Measurements from ENCODE around the gene ANGPT4.
A peak's percentile ranks its signal among the peaks of the same experiment; 100 is the strongest.
"Not testable (repeated sequence)": the region's sequence is repeated elsewhere in the genome, so short reads cannot be mapped to it uniquely, and the experiment has no call there.

The ANGPT4 gene

DNA sequence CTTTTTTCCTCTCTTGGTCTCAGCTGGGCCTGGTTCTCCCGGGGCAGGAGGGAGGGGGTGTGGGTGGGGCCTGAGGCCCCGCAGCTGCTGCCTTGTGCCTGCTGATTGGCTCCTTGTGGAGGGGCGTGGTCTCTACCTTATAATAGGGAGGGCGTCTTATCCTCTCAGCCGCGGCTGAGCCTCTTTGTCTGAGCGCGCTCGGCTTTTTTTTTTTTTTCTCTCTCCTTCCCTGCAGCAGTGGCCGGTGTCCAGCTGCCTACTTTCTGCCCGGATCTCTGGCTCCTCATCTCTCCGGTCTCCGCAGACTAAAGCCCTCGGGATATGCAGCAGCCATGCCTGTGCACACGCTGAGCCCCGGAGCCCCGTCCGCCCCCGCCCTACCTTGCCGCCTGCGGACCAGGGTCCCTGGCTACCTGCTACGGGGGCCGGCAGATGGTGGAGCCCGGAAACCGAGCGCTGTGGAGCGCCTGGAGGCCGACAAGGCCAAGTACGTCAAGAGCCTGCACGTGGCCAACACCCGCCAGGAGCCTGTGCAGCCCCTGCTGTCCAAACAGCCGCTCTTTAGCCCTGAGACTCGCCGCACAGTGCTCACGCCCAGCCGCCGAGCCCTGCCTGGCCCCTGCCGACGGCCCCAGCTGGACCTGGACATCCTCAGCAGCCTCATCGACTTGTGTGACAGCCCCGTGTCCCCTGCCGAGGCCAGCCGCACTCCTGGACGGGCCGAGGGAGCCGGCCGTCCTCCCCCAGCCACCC lies 71.5 kb downstream of the ANGPT4 start:
- DNase-seq (ENCODE audit: low spot score), result peak; percentile 94

DNA sequence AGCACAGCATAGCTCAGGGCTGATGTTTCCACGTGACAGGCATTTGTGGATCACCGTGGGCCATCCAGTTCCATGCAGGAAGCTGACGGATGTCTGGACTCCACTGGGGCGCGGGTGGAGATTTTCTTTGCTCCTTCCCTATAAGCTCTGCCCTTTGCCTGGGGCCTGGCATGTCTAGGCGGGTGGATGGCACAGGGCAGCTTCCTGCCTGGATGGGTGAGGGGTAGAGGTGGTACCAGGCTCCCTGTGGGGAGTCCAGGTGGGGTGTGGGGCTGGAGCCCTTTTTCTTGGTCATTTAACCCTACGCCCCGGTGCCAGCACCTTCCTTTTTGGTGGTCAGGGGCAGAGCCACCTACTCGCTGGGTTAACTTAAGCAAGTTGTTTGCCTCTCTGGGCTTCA lies 72.2 kb downstream of the ANGPT4 start:
- DNase-seq (ENCODE audit: low spot score), result no peak

DNA sequence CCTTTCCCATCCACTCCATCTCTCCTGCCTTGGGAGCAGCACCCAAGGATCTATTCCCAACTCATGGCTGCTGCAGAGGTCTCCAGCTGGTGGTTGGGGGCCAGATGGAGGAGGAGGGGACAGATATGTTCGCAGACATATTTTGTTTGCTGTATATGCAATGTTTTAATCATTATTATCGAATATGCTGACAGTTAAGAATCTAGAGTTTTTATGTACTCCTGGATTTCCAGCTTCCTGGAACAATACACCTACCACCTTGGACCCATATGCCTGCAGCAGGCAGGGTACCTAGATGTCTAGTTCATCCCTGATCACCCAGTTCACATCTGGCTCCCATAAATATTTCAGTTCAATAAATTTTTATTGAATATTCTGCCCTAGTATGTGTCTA lies 73.6 kb downstream of the ANGPT4 start:
- no peak for DNase-seq (ENCODE audit: low spot score)

DNA sequence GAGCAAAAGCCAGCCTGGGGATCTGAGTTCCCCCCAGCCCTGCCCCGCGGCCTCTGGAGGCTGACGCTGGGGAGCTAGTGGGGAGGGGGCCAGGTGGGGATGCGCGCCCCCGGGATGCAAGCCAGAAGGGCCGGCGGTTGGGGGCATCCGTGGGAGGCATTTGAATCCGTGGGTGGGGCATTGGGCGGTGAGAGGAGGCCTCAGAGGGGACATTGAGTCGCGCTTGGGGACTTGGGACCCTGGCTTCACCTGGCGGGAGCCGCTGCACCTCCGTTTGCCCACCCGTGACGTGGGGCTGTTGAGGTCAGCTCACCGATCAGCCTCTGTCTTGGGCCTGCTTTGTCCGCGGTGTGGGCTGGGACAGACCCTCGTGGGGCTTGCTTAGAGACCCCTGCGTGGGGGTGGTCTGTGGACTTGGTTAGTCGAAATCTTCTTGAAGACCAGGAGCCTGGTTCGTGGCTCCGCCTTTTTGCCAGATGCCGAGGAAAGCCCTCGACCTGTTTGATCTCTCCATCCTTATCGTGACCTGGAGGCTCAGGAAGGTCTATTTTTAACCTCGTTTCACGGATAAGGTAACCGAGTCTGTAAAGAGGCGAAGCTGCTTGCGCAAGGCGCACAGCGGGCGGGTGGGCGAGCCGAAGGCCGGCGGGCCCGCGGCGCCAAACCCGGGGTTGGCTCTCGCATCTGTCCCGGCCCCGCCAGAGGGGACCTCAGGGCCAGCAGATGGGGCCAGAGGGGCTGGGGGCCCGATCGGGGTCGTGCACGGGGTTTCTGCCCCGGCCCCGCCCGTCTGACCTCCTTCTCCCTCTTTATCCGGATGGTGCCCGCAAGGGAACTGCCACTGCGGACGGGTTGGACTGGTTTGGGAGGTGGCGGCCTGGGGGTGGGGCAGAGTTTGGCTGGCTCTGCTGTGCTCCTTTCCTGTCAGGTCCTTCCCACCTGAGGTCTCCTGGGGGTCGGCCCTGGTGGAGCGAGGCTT lies 74.3 kb downstream of the ANGPT4 start:
- no peak for DNase-seq (ENCODE audit: low spot score)

DNA sequence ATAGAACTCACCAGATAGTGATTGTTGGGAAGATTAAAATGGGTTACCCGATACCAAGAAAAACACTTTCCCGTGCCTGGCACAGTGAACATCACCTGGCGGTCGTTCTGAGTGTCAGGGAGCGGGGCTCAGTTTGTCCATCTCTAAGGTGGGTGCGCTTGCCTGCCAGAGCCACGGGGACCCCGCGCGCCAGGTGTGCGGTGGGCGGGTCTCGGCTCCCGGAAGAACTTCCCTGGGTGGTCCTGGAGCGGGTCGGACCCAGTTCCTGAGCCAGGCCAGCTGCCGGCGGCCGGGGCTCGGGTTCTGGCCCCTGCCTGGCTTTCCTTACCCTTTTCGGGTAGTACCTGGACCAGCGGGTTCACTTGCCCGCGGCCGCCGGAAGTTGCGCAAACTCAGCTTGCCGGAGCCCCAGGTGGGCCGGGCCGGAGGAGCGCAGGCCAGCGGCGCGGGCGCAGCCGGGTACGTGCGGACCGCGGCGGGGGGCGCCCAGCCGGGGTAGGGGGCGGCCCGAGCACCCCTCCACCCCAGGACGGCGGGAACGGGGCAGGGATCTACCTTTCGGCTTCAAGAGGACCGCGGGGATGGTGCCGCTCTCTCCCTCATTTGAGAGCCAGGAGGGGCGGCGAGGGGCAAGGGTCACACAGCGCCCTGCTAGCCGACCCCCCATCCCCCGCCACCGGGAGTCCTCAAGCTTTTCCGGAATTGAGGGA lies 75.1 kb downstream of the ANGPT4 start:
- DNase-seq (ENCODE audit: low spot score), result no peak

DNA sequence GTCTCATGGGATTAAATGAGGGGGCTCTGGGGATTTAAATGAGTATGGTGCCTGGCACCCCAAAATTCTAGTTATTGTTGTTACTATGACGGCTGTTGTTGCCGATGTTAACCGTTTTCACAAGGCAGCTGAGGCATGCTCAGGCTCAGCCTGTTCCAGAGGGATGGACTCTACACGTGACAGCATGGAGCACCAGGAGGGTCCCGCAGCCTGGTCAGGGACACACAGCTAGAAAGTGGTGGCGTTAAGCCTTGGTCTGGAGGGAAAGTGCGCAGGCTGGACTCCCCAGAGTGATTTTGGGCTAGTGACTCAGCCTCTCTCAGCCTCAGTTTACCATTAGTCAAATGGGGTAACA lies 75.7 kb downstream of the ANGPT4 start:
- DNase-seq (ENCODE audit: low spot score), result no peak

DNA sequence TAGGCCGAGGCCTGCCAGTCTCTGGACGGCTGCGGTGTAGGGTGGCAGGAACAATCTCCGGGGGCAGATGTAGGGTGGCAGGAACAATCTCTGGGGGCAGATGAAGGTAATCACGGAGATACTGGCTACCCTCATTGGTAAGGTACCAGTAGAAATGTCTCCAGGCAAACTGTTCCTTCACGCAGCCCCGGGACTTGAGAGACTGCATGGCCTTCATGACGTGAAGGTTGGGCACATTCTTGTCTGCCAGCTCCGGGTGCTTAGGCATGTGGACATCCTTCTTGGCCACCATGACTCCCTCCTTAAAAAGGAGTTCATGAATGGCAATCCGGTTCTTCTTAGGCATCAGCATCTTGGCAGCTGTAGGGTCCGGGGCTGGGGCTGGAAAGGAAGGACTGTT lies 76.5 kb downstream of the ANGPT4 start:
- DNase-seq (ENCODE audit: low spot score), result no peak

DNA sequence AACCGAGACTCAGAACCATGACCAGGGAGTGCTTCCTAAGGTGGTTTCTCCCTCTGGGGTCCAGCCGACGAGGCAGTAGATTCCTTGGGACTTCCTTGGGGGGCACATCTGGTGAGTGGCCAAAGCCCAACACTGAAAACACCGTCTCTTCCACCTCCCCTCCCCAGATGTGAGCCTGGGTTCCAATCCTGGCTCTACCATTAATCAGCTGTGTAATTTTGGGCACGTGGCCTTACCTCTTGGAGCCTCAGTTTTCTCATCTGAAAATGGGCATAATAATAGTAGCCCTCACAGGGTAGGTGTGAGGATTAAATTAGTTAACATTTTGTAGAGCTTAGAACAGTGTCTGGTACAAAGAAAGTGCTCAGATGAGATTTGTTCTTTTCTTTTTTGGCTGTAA lies 77.1 kb downstream of the ANGPT4 start:
- DNase-seq (ENCODE audit: low spot score), result no peak

DNA sequence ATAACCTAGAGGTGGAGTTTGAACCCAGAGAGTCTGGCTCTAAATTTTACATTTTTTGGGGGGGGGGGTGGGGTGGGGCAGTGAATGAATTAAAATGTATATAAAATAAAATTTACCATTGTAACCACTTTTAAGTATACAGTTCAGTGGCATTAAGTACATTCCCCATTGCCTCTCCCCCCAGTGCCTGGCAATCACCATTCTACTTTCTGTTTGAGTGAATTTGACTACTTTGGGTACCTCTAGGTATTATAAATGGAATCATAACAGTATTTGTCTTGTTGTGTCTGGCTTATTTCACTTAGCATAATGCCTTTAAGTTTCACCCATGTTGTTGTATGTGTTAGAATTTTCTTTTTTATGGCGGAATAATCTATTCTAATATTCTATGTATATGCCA lies 79.9 kb downstream of the ANGPT4 start:
- DNase-seq (ENCODE audit: low spot score), result no peak

DNA sequence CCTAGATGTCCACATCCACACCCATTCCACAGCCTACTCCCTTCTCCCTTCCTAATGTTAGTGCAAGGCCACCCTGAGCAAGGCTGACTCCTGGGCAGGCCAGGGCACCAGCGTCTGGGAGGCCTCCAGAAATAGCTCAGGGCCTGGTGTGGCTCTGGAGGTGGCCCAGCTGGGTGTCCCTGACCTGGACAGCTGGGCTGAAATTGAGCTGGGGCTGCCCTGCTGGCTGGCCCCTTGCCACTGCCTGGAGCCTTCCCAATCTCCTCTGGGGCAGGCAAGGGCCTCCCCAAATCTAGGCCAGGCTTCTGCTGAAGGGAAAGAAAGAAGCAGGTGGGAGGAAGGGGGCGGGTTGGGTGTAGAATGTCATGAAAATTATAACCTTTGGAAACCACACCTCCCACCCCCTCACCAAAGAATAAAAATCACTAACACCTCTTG lies 80.5 kb downstream of the ANGPT4 start:
- no peak for DNase-seq (ENCODE audit: low spot score)

DNA sequence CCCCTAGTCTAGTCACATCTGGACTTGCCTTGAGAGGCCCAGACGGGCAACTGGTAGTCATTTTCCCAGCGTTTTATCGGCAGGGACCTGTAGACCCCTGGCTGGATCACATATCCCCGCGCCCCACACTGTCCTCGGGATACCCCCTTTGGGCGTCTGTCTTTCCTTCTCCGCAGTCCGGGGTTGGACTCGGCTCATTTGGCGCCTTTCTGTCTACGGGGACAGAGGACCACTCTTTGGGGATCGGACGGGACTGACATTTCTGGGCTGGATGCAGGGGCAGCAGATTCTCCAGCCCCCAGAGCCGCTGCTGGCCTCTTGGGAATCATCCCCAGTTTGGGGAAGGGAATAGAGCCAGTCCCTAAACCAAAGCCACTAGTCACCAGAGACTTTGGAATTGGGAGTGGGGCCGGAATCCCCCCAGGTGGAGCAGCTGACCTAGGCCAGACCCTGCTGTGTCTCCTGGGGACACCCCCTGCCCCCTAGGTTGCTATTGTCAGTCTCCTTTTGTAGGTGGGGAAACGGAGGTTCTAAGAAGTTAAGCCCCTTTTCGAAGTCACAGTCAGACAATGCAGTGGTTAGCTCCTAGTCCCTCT lies 81.9 kb downstream of the ANGPT4 start:
- peak; percentile 23 for DNase-seq (ENCODE audit: low spot score)

DNA sequence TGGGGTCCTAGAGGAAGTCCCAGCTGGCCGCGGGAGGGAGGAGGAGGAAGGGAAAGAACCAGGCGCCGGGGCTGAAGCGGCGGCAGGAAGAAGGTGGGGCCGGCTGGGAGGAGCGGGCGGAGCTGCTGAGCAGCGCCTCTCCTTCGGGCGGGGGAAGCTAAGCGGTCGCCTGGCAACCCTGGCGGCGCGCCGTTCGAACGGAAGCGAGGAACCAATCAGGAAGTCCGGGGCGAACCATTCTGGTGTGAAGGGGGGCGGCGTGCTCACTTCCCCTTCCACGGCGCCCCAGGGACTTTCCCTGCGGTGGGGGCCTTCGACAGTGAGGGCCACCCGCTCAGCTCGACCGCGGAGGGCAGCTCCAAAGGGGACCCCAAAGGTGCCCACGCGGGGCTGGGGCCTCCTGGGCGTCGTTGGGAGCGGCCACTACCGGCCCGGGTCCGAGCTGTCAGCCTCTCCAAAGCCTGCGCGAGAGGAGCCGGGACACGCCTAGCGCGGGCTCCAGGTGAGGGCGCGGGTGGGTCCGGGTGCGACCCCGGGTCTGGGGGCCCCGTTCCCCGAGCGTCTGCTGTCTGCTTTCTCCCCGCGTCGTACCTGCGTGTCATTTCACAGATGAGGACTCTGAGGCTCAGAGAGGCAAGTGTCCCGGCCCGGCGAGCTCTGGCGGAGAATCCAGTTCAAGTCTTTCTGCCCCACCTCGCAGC lies 82.5 kb downstream of the ANGPT4 start, which contains the start of gene FAM110A:
Gene FAM110A (plus strand): TSS at position 266 of the 701 bp plus-strand sequence. CDS start 11,090 bp downstream, outside the sequence.
- DNase-seq (ENCODE audit: low spot score), result peak; percentile 93

DNA sequence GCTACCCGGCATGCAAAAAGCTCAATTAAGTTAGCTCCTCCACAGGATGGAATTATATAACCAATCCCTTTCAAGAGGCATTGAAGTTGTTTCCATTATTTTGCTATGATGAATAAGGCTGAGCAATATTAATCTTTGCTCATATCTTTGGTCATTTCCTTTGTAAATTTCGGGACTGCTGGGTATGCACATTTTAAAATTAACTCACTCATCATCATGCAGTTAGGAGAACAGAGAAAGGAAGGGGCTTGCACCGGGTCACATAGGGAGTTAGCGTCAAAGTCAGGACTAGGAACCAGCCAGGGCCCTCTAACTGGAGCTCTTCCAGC lies 83.0 kb downstream of the ANGPT4 start:
- no peak for DNase-seq (ENCODE audit: low spot score)

DNA sequence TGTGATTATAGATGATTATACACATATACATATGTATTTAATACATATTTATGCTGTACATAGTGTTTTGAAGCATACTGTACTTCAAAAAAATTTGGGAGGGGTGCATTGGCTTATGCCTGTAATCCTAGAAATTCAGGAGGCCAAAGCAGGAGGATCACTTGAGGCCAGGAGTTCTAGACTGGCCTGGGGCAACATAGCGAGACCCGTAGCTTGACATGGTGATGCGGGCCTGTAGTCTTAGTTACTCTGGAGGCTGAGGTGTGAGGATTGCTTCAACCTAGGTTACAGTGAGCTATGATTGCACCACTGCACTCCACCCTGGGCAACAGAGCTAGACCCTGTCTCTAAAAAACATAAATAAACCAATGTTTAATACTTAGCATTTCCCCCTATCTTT lies 84.2 kb downstream of the ANGPT4 start:
- DNase-seq (ENCODE audit: low spot score), result no peak

DNA sequence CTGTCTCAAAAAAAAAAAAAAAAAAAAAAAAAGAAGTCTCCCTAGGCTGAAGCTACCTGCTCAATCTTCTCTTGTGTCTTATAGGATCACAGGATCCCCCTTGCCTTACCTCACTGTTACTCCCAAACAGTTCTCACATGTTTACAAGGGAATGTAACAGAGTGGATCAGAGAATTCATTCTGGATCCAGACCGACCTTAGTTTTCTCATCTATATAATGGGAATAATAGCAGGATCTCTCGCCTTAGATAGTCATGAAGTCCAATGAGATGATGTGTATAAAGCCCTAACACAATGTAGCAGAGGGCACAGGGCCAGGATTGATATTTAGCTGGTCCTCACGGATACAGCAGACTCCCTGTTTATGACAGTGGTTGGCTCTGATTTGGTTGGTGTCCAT lies 84.9 kb downstream of the ANGPT4 start:
- DNase-seq (ENCODE audit: low spot score), result no peak

DNA sequence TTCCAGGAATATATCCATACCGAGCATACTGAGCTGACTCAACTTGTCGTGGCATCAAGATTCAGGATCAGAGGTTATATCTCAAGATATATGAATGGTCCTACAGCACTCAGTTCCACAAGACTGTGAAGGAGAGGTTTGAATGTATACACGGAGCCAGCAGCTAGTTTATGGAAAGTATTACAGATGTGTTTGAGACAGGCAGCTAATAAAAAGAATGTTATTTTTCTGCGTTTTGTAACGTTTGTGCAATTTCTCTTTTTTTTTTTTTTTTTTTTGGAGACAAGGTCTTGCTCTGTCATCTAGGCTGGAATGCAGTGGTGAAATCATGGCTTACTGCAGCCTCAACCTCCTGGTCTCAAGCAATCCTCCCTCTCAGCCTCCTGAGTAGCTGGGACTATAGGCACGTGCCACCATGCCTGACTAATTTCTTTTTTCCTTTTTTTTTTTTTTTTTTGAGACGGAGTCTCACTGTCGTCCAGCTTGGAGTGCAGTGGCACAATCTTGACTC lies 86.1 kb downstream of the ANGPT4 start:
- no peak for DNase-seq (ENCODE audit: low spot score)

DNA sequence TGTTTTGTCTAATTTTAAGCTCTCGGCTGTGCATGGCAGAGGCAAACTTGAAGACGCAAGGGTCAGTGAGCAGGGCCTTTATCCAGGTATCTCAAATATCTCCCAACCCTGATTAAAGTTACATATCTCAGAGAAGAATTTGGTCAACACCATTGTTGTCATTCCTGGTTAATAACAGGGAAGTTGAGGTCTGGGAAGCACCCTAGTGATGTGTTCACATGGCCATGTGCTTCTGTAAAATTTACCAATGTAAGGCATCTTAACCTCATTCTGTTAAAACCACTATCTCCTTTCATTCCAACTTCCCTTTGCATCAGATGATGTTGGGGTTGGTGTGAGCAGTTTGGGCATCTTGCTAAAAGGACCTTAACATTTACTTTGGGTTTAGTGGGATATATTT lies 86.6 kb downstream of the ANGPT4 start:
- no peak for DNase-seq (ENCODE audit: low spot score)

DNA sequence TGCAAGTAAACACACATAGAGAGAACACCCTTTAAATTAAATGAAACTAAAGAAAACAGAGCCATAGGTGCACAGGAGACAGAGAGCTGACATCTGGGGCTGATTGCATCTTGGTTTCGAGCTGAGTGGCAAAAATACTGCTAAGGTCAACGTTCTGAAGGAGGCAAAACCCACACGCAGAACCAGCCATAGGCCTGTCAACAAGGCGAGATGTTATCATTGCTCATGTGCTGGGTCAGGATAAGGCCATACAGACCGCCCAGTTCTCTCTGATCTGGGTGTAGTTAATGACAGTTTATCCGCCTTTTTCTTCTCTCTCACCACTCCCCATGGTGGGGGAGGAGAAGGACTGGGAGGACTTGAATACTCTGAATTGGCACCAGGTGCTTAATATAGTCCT lies 87.1 kb downstream of the ANGPT4 start:
- DNase-seq (ENCODE audit: low spot score), result no peak

DNA sequence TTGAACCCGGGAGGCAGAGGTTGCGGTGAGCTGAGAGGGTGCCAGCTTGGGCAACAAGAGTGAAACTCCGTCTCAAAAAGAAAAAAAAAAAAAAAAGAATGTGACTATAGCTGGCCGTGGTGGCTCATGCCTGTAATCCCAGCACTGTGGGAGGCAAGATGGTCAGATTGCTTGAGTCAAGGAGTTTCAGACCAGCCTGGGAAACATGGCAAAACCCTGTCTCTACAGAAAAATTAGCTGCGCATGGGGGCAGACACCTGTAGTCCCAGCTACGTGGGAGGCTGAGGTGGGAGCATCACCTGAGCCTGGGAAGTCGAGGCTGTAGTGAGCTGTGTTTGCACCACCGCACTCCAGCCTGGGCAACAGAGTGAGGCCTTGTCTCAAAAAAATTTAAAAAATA lies 88.2 kb downstream of the ANGPT4 start:
- DNase-seq (ENCODE audit: low spot score), result not testable (repeated sequence)

DNA sequence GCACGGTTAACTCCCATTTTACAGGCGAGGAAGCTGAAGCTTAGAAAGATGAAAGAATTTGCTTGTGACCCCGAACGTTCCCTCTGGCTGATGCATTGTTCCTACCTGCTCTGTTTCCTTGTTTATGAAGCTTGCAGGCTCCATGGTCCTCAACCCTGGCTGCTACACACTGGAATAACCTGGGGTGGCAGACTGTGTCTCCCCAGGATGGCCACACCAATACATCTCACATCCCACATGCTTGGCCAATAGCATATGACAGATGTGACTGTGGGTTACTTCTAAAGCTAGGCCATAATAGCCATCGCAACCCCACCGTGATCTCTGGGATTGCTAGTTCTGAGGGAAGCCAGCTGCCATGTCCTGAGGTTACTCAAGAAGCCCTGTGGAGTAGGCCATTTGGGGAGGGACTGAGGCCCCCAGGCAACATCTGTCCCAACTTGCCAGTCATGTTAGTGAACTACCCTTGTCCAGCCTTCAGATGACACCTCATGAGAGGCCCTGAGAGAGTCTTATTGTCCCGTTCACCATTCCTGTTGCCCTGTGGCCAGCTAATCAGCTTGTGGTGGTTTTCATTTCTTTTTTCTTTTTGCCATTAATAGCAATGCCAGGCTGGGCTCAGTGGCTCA lies 89.3 kb downstream of the ANGPT4 start:
- DNase-seq (ENCODE audit: low spot score), result no peak
